Measurements from ENCODE around the gene RAB1A. TPM values are rescaled to one million over a fixed set of nuclear protein-coding genes. Genes with fewer than 3 reads are reported as not detected.

The RAB1A gene
- total RNA-seq, 4 donors from 2014 or later = 87.1 to 114 (median 98.8) TPM

GRCh38 chr2:65069439-65069824 lies 60.5 kb downstream of the RAB1A start:
- no peak overlapping the region for H3K4me3 ChIP-seq (replicated peaks in 1 of 3)
- peaks cover 5 to 8% of the 10 kb centered on the region in 2 donors for H3K36me3 ChIP-seq
- no peak for TF ChIP-seq CTCF (IDR thresholded peaks at IDR 0.05)
- TF ChIP-seq POLR2A (IDR thresholded peaks at IDR 0.05) = no peak
- H3K27me3 ChIP-seq = no peaks in the 10 kb centered on the region
- DNase-seq = no peak
- WGBS, 2 donors = 91 to 98% methylated on average over 3 to 6 of the region's 6 CpGs
- H3K4me1 ChIP-seq = peaks cover 55 to 82% of the 10 kb centered on the region in 2 donors
- intact Hi-C loops (cut with DNase I) = no loop called here
- no peaks in the 10 kb centered on the region for H3K9me3 ChIP-seq
- H3K27ac ChIP-seq = peak overlapping the region; percentile 73 to 95 (median 81)

- H3K36me3 ChIP-seq = peaks cover 0 to 8% of the 10 kb centered on the region in 2 donors
- peak overlapping the region; percentile 21 to 95 (median 73) for H3K27ac ChIP-seq
- H3K4me1 ChIP-seq = peaks cover 48 to 82% of the 10 kb centered on the region in 2 donors
- no peak overlapping the region for H3K4me3 ChIP-seq (replicated peaks in 1 of 3)
- TF ChIP-seq CTCF (IDR thresholded peaks at IDR 0.05) (no peak), POLR2A (IDR thresholded peaks at IDR 0.05) (no peak)
- no peaks in the 10 kb centered on the region for H3K9me3 ChIP-seq
- DNase-seq = no peak
- intact Hi-C loops (cut with DNase I) = no loop called here
- 82% methylated on average over 14 of the region's 14 CpGs for WGBS, 2 donors
- no peaks in the 10 kb centered on the region for H3K27me3 ChIP-seq
Observed at GRCh38 chr2:65067806-65068553, 61.9 kb downstream of the RAB1A start.

- Histone ChIP-seq H3K27me3 (no peaks in the 10 kb centered on the region), H3K36me3 (no peaks in the 10 kb centered on the region), H3K9me3 (no peaks in the 10 kb centered on the region), H3K27ac (peak overlapping the region; percentile 46 to 80 (median 69)), H3K4me3 (replicated peaks in 1 of 3) (no peak overlapping the region), H3K4me1 (peaks cover 36 to 79% of the 10 kb centered on the region in 2 donors)
- intact Hi-C loops (cut with DNase I) = loop anchor here (5.0 kb wide), 1 partner anchor 72 kb away; no protein-coding TSS in a partner anchor
- peak; percentile 55 to 99 (median 86) for TF ChIP-seq CTCF (IDR thresholded peaks at IDR 0.05)
- TF ChIP-seq POLR2A (IDR thresholded peaks at IDR 0.05) = peak in 1 of 2 donors; percentile 24
- DNase-seq = peak; percentile 86 to 88
- 28 to 31% methylated on average over 14 of the region's 14 CpGs for WGBS, 2 donors
Observed at GRCh38 chr2:65064728-65065552, 65.0 kb downstream of the RAB1A start.

GRCh38 chr2:65062843-65063825 lies 66.8 kb downstream of the RAB1A start:
- Histone ChIP-seq H3K9me3 (no peaks in the 10 kb centered on the region), H3K4me1 (peaks cover 28 to 79% of the 10 kb centered on the region in 2 donors), H3K4me3 (replicated peaks in 1 of 3) (no peak overlapping the region), H3K27ac (peak overlapping the region in 1 of 3 donors; percentile 80), H3K36me3 (no peaks in the 10 kb centered on the region), H3K27me3 (no peaks in the 10 kb centered on the region)
- DNase-seq = no peak
- TF ChIP-seq CTCF (IDR thresholded peaks at IDR 0.05) = no peak
- no peak for TF ChIP-seq POLR2A (IDR thresholded peaks at IDR 0.05)
- intact Hi-C loops (cut with DNase I) = loop anchor here (5.0 kb wide), 1 partner anchor 74 kb away; no protein-coding TSS in a partner anchor
- WGBS, 2 donors = 71 to 78% methylated on average over 11 to 13 of the region's 13 CpGs

Data from thyroid gland (tissue), 4 donors.